Stimulated activated CD8-positive, alpha-beta memory T cell treated with anti-CD3 and anti-CD28 coated beads, Interleukin-4, amount 100 ng/mL, for 1 hour (primary cell): ENCODE results near the gene SH3BGRL3.
"Not testable (repeated sequence)": the region's sequence is repeated elsewhere in the genome, so short reads cannot be mapped to it uniquely, and the experiment has no call there.

Experiments used
- DNase-seq, 2 donors: peaks; one replicate each; pipeline ENCODE4 v3.0.0-alpha.2; 2020; ENCODE audit warnings: low read depth in 2 of 2, low spot score in 1 of 2

Gene SH3BGRL3

GRCh38 chr1:26290122-26290881 is 10.4 kb downstream of the SH3BGRL3 start:
- no peak for DNase-seq

- no peak for DNase-seq
These were observed 11.0 kb downstream of the SH3BGRL3 start for GRCh38 chr1:26290882-26291261.

- no peak for DNase-seq
These were observed 11.5 kb downstream of the SH3BGRL3 start for GRCh38 chr1:26291433-26291832.

GRCh38 chr1:26291939-26292338 is 12.1 kb downstream of the SH3BGRL3 start:
- DNase-seq: no peak

- not testable (repeated sequence) for DNase-seq
These were observed 12.8 kb downstream of the SH3BGRL3 start for GRCh38 chr1:26292735-26293134.

GRCh38 chr1:26293911-26294463 is 14.1 kb downstream of the SH3BGRL3 start:
- DNase-seq: no peak

GRCh38 chr1:26295194-26296138 is 15.6 kb downstream of the SH3BGRL3 start:
- DNase-seq: no peak

- no peak for DNase-seq
These were observed 16.6 kb downstream of the SH3BGRL3 start for GRCh38 chr1:26296340-26297056.

- DNase-seq: no peak
These were observed 17.3 kb downstream of the SH3BGRL3 start for GRCh38 chr1:26297057-26297790.

- no peak for DNase-seq
These were observed 17.9 kb downstream of the SH3BGRL3 start for GRCh38 chr1:26297791-26298124.

- DNase-seq: no peak
These were observed 20.8 kb downstream of the SH3BGRL3 start for GRCh38 chr1:26300578-26301275.

- no peak for DNase-seq
These were observed 23.0 kb downstream of the SH3BGRL3 start for GRCh38 chr1:26302733-26303405.

- DNase-seq: no peak
These were observed 25.9 kb downstream of the SH3BGRL3 start for GRCh38 chr1:26305667-26306289.

GRCh38 chr1:26306290-26307229 is 26.7 kb downstream of the SH3BGRL3 start, which contains the start of gene UBXN11:
Gene UBXN11, minus strand, starts transcription at chr1:26306636. Its CDS starts 3,753 bp downstream, at chr1:26302883.
- DNase-seq: peak; percentile 80 to 83

GRCh38 chr1:26307363-26307781 is 27.5 kb downstream of the SH3BGRL3 start:
- no peak for DNase-seq

- DNase-seq: not testable (repeated sequence)
These were observed 28.3 kb downstream of the SH3BGRL3 start for GRCh38 chr1:26307966-26308899.

- no peak for DNase-seq
These were observed 34.6 kb downstream of the SH3BGRL3 start for GRCh38 chr1:26314501-26314900.
